Measurements from ENCODE around the gene IL26. TPM values are rescaled to one million over a fixed set of nuclear protein-coding genes. Genes with fewer than 3 reads are reported as not detected.
A peak's percentile ranks its signal among the peaks of the same experiment; 100 is the strongest.

The IL26 gene
- total RNA-seq, 1 donor from 2014 or later = not detected

GRCh38 chr12:68240079-68240478 lies 14.5 kb upstream of the IL26 start:
- TF ChIP-seq, protein P1, sequence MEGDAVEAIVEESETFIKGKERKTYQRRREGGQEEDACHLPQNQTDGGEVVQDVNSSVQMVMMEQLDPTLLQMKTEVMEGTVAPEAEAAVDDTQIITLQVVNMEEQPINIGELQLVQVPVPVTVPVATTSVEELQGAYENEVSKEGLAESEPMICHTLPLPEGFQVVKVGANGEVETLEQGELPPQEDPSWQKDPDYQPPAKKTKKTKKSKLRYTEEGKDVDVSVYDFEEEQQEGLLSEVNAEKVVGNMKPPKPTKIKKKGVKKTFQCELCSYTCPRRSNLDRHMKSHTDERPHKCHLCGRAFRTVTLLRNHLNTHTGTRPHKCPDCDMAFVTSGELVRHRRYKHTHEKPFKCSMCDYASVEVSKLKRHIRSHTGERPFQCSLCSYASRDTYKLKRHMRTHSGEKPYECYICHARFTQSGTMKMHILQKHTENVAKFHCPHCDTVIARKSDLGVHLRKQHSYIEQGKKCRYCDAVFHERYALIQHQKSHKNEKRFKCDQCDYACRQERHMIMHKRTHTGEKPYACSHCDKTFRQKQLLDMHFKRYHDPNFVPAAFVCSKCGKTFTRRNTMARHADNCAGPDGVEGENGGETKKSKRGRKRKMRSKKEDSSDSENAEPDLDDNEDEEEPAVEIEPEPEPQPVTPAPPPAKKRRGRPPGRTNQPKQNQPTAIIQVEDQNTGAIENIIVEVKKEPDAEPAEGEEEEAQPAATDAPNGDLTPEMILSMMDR (IDR thresholded peaks at IDR 0.05) = no peak
- Histone ChIP-seq H3K4me1 (peaks cover 4% of the 10 kb centered on the region), H3K27ac (no peak overlapping the region), H3K9me3 (no peaks in the 10 kb centered on the region), H3K27me3 (no peaks in the 10 kb centered on the region), H3K36me3 (no peaks in the 10 kb centered on the region), H3K4me3 (no peak overlapping the region)
- DNase-seq (no peak), ATAC-seq (no peak)
- intact Hi-C loops (cut with DNase I) = no loop called here

DNA sequence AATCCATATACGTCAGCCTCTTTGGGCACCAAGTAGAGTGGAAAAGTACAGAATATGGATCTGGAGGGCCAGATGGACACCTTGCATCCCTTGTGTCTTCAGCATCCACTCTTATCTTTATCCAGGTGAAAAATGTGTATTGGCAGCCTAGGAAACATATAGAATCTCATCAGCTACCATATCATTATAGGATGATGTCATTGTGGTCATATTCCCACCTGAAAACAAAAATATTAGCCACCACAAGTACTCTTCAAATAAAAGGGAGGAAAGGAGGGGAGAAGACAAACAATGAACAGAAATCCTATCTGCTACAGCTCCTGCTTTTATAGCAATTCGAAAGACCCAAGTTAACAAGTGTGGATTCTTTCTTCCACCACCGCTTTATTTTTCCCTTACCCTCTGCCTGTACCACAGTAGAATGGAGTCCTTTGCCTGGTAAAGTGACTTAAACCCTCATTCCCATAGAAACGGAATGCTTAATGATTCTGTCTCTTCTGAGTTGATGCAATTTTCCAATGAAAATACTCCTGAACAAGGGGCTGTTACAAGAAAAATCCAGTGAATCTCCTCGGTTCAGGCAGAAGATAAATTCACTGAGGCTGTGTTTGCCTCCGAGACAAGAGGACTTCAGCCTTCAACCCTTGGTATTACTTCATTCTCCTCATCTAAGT lies 13.8 kb upstream of the IL26 start:
- DNase-seq = no peak
- Histone ChIP-seq H3K4me1 (peaks cover 4% of the 10 kb centered on the region), H3K27me3 (no peaks in the 10 kb centered on the region), H3K9me3 (no peaks in the 10 kb centered on the region), H3K27ac (no peak overlapping the region), H3K4me3 (no peak overlapping the region), H3K36me3 (no peaks in the 10 kb centered on the region)
- TF ChIP-seq, protein P1 (IDR thresholded peaks at IDR 0.05) = no peak
- intact Hi-C loops (cut with DNase I) = no loop called here
- ATAC-seq = no peak

- no peaks in the 10 kb centered on the region for H3K9me3 ChIP-seq
- ATAC-seq = no peak
- intact Hi-C loops (cut with DNase I) = no loop called here
- no peak overlapping the region for H3K27ac ChIP-seq
- H3K4me3 ChIP-seq = no peak overlapping the region
- H3K36me3 ChIP-seq = no peaks in the 10 kb centered on the region
- no peaks in the 10 kb centered on the region for H3K27me3 ChIP-seq
- TF ChIP-seq, protein P1 (IDR thresholded peaks at IDR 0.05) = no peak
- no peak for DNase-seq
- H3K4me1 ChIP-seq = peaks cover 4% of the 10 kb centered on the region
Measured at GRCh38 chr12:68237619-68238018, 12.0 kb upstream of the IL26 start.

DNA sequence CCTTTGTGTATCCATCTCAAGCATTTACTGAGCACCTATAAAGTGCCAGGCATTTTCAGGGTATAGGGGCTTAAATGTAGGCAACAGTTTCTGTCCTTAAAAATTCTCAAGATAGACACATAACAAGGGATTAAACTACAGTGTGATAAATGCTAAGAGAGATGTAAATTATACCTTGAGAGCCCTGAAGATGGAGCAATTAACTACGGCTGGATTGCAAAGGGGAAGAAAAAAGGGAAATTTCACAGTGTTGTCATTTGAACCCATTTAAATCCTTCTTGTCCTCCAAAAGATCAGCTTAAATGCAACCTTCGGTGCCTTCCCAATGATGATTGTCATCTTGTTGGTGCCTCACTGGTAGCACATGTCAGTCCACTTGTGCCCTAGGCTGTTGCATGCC lies 11.5 kb upstream of the IL26 start:
- ATAC-seq = no peak
- H3K4me1 ChIP-seq = peaks cover 4% of the 10 kb centered on the region
- intact Hi-C loops (cut with DNase I) = no loop called here
- H3K9me3 ChIP-seq = no peaks in the 10 kb centered on the region
- no peaks in the 10 kb centered on the region for H3K27me3 ChIP-seq
- DNase-seq = no peak
- TF ChIP-seq, protein P1 (IDR thresholded peaks at IDR 0.05) = no peak
- H3K36me3 ChIP-seq = no peaks in the 10 kb centered on the region
- H3K27ac ChIP-seq = peak overlapping the region; percentile 45
- H3K4me3 ChIP-seq = peak overlapping the region; percentile 44

- H3K36me3 ChIP-seq = no peaks in the 10 kb centered on the region
- peak overlapping the region; percentile 44 for H3K4me3 ChIP-seq
- TF ChIP-seq, protein P1 (IDR thresholded peaks at IDR 0.05) = no peak
- peak; percentile 65 for ATAC-seq
- DNase-seq = no peak
- H3K4me1 ChIP-seq = peaks cover 4% of the 10 kb centered on the region
- intact Hi-C loops (cut with DNase I) = no loop called here
- peak overlapping the region; percentile 45 for H3K27ac ChIP-seq
- H3K9me3 ChIP-seq = no peaks in the 10 kb centered on the region
- H3K27me3 ChIP-seq = no peaks in the 10 kb centered on the region
Measured at GRCh38 chr12:68236421-68237059, 10.9 kb upstream of the IL26 start.

Measured in upper lobe of right lung (tissue), 1 donor.